T47D (cell line): ENCODE results near the gene GPC6.

ENCODE experiments used
- DNase-seq, 2 experiments: peaks; one replicate each; pipeline versions ENCODE4 v3.0.0 to v3.0.0-alpha.2; 2011 to 2012; ENCODE audit warnings: low read depth in 1 of 2, low spot score in 1 of 2
- JUND ChIP-seq: IDR thresholded peaks from 2 replicates; pipeline ENCODE4 v1.6.1; 2012; ENCODE audit warnings: low read depth
- in situ Hi-C: cut with HindIII; loops from 2 replicates; pipeline ENCODE4 v1.10.0; 2016; ENCODE audit warnings: low sequenced_read_pairs, low pct_unique_long_range_greater_than_20kb

The GPC6 gene

DNA sequence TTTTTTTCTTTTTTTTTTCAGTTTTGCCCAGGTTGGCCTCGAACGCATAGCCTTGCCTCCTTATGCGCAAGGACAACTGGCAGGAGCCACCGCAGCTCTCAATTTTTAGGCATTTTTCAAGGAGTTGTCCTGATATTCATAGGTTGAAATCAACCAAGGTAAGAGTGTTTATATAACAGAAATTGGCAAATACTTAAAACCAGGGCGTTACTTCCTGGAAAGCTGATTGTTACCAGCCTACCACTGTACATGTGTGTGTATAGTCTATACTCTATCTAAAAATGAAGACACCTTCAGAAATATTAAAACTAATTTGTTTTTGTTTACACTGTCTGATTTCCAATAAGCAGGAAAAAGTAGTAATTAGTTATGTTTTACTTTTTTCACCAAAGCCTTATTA lies 39.2 kb downstream of the GPC6 start:
- TF ChIP-seq JUND = no peak
- in situ Hi-C loops = no loop called here
- no peak for DNase-seq

DNA sequence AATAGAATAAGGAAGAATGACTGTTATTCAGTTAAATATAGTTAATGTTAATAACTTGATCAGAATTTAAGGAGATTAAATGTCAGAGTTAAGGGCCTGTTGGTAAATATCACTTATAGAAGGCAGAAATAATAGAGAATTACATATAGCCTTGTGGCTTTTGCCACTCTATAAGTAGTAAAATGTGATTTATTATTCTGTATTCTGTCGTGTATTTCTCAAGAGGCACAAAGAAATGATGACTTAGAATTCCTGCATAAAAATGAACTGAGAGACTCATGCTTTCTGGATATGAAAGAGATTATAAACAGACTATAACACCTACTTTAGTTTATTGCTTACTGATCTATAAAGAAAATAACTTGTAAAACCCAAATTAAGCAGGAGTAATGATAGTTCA lies 40.1 kb downstream of the GPC6 start:
- no peak for TF ChIP-seq JUND
- DNase-seq = no peak
- in situ Hi-C loops = no loop called here

DNA sequence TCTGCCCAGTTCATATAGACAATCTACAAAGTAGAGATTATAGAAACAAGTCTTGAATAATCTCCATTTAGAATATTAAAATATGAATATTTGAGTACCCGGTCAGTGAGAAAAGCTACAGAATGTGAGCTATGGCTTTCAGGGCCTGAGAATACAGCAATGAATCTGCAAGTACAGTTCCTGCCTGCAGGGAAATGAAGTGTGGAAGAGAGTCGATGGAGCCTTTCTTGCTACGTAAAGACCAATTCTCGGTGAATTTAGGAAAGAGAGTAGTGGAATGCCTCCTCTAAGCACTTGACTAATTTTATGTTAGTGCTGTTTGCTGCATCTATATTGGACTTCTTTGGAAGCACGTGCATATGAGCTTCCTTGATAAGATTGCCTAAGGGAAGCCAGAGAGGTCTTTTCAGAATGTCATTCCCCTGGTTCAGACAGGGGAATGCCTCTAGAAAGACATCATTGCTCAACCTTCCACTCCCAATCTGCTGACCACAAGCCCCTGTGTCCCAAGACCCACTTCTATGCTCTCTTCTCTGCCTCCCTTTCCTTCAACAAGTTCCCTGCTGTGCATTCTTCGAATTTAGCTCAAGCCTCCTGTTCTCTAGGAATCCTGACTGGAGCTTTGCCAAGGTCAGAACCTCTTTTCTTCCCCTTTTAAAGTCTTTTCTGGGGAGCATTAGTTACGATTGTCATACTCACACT lies 41.9 kb downstream of the GPC6 start:
- in situ Hi-C loops = no loop called here
- TF ChIP-seq JUND = no peak
- DNase-seq = no peak

DNA sequence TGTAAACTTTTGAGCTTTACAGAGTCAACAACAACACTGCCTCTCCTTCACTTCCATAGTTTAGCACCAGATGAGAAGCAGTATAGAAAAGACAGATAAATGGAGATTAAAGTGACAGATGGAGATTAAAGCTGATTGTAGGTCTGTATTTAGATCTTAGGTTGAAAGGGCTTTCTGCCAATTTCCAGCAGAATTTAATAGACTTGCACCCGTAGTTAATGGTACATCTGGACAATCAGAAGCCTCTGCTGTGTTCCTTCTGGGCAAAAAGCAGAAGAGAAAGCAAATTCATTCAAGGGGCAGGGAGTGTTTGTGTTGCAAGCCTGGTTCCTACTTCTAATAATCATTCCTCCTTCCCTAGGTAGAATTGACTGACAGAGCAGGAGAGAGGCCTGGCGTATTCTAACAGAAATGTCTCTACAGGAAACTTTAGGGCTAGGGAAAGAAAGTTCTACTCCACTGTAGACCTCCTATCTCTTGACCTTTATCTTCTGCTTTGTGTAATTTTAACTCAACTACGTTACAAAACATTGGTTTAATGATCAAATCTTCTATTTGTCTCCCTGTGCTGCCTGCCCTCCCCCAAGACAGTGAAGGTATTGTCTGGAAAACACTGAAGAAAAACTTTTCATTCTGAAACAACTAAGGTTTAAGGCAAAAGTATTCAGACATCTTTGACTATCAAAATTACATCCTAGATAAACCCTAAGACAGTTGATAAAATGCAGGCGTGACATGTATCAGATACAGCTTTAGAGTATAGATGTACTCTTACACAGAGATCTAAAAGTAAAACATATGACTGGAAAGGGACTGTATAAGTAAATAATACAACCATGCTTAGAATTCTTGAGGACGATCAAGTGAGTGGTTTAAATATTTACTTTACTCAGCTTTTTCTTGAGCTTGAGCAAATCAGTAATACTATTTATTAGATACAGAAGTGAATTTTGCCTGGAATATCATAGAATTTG lies 44.4 kb downstream of the GPC6 start:
- in situ Hi-C loops = no loop called here
- no peak for DNase-seq
- no peak for TF ChIP-seq JUND

DNA sequence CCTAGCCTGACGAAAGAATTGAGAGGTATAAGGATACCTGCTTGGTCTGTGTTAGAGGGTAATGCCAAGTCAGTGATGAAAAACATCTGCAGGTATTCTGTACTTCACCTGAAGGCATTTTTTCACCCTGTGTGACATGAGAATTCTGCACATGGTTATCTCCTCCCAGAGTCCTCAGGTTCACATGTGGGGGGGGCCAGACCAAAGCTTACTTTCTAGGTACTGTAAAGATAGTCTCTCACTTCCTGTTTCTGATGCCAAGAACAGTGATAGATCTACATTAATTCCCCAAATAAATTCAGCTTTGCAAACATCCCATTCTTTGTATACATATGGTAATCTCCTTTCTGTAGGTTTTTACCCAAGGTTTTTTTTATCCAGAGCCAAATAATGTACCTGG lies 53.4 kb downstream of the GPC6 start:
- in situ Hi-C loops = no loop called here
- no peak for TF ChIP-seq JUND
- DNase-seq = no peak

DNA sequence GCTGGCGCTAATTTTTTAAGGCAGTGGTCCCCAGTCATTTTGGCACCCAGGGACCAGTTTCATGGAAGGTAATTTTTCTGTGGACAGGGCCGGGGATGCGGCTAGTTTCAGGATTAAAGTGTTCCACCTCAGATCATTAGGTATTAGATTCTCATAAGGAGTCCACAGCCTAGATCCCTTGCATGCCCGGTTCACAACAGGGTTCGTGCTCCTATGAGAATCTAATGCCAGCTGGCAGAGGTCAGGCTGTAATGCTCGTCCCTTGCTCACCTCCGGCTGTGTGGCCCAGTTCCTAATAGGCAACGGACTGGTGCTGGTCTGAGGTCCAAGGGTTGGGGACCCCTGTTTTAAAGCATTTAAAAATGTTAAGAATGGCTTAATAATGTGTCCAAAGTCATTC lies 54.1 kb downstream of the GPC6 start:
- in situ Hi-C loops = no loop called here
- DNase-seq = no peak
- TF ChIP-seq JUND = no peak

DNA sequence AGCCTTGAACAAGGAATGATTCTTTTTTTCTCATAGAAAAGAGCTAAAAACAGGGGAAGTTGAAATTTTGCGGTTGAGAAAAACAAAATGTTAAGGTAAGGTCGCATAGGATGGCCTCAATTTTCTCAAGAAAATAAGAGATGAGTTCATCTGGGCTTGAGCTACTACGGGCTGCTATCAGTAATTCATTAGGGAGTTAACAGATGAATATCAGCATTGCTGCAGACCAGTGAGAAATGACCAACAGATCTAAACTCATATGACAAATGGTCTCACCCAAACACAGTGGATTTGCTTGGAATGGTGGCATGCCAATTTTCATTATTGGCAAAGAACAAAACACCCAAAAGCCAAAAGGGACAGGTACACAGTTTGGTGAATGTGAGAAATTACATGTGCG lies 56.6 kb downstream of the GPC6 start:
- DNase-seq = no peak
- no peak for TF ChIP-seq JUND
- in situ Hi-C loops = no loop called here

DNA sequence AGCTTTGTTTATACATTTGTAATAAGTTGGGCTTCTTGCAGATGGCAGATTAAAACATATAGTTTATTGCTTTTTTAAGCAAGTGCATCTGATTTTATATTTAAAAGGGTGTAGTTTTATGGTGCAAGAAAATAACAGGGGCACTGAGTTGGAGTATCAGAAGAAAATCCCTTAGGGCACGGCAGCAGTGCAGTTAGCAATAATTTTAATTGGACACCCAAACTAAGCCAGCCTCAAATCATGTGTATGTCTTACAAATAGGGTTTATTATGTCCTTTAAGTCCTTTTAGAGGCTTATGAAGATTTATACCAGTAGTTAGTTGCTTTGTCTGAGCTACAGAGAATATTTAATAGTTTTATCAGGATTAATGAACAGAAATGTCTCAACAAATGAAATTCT lies 57.5 kb downstream of the GPC6 start:
- in situ Hi-C loops = no loop called here
- no peak for DNase-seq
- 0 out of 2 replicates have a peak, but pooled peaks have one; percentile 9 for TF ChIP-seq JUND

DNA sequence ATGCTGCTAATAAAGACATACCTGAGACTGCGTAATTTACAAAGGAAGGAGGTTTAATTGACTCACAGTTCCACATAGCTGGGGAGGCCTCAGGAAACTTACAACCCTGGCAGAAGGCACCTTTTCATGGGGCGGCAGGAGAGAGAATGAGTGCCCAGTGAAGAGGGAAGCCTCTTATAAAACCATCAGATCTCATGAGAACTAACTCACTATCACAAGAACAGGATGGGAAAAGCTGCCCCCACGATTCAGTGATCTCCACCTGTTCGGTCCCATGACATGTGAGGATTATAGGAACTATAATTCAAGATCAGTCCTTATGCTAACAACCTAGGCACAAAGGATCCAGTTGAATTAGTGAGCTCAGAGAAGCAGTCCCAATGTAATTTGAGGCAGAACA lies 59.4 kb downstream of the GPC6 start:
- no peak for TF ChIP-seq JUND
- DNase-seq = no peak
- in situ Hi-C loops = no loop called here

DNA sequence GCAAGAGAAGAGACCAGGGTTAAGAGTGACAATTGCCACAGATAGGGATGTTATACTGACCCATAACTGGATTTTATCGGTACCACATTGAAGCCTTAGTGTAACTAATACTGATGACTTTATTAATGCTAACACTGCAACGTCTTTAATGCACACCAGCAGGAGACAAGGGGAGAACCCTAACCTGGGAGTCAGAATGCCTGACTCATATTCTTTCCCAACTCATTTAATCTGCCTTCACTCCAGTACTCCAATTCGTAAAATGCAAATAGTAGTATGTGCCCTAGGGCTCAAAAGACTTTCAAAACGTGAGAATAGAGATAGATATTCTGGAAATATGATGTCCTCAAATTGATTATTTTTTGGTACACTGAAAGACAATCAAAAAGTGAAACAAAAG lies 62.4 kb downstream of the GPC6 start:
- TF ChIP-seq JUND = no peak
- in situ Hi-C loops = no loop called here

DNA sequence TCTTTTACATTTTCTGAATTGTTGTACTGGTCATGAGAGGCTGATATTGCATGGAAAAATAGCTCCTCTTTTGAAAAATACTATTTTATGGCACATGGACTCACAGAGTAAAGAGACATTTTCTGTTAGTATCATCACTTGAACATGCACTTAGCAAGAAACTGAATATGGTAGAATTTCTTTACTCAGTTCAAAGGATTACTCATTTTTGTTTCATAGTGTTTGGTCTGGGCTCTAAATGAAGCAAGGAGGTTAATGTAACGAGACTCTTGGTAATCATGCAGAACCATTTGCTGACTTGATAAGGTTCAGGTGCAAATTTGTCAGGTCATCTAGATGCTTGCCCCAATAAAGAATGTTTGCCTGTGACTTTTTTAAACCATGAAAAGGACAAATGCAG lies 63.2 kb downstream of the GPC6 start:
- no peak for DNase-seq
- in situ Hi-C loops = no loop called here

More for the DNA sequence above, 62.4 kb downstream of the GPC6 start:
- DNase-seq = no peak

DNA sequence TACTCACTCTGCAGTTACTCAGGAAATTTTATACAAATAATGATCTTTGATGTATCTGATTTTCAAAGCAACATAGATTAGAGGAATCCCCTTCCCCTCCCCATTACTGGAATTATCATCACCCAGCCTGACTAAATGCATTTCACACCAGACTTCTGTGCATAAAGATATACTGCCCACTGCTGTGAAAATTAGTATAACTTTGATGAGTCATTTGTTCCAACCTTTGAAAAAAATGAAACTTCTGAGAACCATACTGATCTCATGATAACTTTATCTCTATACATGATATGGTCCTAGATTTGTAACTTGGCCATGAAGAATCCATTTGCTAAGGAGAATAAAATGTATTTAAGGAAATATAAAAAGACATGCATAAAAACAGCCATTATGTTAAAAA lies 63.9 kb downstream of the GPC6 start:
- no peak for TF ChIP-seq JUND
- DNase-seq = no peak
- in situ Hi-C loops = no loop called here

More for the DNA sequence above, 63.2 kb downstream of the GPC6 start:
- TF ChIP-seq JUND = no peak

DNA sequence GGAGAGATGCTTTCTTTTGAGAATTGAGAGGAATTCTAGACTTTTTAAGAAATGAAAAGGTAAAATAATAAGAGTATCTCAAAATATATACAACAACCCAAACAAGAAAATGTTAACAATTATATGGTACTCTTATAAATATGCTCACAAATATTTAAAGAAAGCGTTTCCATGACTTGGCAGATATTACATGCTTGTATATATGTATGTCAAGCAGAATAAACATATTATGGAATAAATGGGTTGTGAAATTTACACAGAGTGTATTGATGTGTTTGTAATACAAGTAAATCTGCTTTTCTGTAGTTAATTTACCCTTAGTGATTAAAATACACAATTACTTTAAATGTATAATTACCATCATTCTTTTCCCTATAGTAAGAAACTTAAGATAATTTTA lies 65.8 kb downstream of the GPC6 start:
- in situ Hi-C loops = no loop called here
- DNase-seq = no peak
- TF ChIP-seq JUND = no peak
